ENCODE data around the gene LSM2.

GRCh38 chr6:31777667-31778050 is 29.1 kb downstream of the LSM2 start:
- no peak for TF ChIP-seq POLR2A (IDR thresholded peaks at IDR 0.05)
- no peak for TF ChIP-seq EP300 (IDR thresholded peaks at IDR 0.05)
- TF ChIP-seq, protein P1, sequence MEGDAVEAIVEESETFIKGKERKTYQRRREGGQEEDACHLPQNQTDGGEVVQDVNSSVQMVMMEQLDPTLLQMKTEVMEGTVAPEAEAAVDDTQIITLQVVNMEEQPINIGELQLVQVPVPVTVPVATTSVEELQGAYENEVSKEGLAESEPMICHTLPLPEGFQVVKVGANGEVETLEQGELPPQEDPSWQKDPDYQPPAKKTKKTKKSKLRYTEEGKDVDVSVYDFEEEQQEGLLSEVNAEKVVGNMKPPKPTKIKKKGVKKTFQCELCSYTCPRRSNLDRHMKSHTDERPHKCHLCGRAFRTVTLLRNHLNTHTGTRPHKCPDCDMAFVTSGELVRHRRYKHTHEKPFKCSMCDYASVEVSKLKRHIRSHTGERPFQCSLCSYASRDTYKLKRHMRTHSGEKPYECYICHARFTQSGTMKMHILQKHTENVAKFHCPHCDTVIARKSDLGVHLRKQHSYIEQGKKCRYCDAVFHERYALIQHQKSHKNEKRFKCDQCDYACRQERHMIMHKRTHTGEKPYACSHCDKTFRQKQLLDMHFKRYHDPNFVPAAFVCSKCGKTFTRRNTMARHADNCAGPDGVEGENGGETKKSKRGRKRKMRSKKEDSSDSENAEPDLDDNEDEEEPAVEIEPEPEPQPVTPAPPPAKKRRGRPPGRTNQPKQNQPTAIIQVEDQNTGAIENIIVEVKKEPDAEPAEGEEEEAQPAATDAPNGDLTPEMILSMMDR (IDR thresholded peaks at IDR 0.05), result no peak
